Inferior parietal cortex (tissue), 1 donor: ENCODE data around the gene CALHM6.

ENCODE experiments used
- DNase-seq: peaks from one replicate; pipeline ENCODE4 v3.0.0-alpha.2; 2016; ENCODE audit errors: extremely low spot score

Gene CALHM6

DNA sequence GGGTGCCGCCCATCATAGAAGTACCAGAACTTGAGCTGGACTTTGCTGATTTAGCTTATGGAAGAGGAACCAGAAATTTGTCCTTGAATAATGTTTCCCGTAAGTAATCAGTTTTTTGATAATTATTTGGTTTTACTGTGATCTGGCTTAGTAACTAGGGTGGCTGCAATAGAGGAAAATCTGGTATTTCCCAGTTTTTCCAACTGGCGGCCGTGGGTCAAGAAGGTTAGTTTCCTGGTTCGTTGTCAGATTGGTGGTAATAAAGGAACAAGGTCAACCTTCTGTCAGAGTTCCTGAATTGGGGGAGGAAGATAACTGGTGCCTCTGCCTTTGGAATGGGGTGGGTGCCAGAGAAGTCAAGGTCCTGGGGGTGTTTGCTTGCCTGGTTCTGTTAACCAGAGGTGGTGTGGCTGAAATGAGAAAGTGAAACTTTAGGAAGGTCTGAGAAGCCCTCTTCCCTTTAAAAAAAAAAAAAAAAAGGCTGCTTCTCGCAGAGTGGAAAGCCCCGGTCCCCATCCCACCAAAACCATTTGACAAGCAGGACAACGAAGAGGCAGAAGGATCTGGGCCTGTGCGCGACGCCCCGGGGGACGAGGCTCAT is at the start of gene CALHM6:
Gene CALHM6, plus strand, starts transcription at position 45 of the 601 bp plus-strand sequence. Its CDS starts 555 bp downstream, at position 600.
- no peak for DNase-seq

GRCh38 chr6:116412270-116412669 is 48.9 kb upstream of the CALHM6 start:
- no peak for DNase-seq

DNA sequence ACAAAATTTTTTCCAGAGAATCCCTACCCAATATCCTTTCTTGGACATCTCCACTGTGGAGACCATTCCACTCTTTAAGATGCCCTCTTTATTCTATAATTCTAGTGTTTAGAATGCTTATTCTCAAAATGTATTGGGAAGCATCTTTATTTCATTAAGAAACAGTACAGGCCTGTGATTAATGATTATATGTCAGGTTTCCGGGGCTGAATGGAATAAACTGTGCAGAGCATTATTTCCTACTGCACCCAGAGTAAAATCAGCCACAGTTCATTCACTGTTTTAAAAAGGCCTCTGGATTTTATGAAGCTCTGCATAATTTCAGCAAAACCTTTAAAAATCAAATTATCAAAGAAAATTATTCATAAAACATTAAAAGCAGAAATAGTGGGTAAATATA is 47.8 kb upstream of the CALHM6 start:
- no peak for DNase-seq

DNA sequence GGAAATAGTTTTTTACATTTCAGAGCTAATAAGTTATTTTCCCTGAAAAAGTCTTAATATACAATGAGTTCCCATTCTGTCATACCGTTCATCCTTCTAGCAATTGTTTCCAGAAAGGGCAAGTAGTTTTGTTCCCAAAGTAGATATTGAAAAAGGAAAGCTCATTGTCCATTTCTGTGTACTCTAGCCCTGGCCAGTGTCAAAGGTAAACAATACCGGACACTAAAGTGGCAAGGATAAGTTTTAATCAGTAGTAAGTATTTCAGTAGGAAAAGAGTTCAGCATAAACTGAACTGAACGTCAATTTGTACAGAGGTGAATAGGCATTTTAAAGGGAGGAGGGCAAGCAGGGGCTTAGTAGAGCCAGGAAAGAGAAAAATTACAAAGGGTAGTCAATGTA is 43.5 kb upstream of the CALHM6 start:
- DNase-seq, result no peak

- DNase-seq, result no peak
Observed at GRCh38 chr6:116419069-116419786, 41.9 kb upstream of the CALHM6 start.

DNA sequence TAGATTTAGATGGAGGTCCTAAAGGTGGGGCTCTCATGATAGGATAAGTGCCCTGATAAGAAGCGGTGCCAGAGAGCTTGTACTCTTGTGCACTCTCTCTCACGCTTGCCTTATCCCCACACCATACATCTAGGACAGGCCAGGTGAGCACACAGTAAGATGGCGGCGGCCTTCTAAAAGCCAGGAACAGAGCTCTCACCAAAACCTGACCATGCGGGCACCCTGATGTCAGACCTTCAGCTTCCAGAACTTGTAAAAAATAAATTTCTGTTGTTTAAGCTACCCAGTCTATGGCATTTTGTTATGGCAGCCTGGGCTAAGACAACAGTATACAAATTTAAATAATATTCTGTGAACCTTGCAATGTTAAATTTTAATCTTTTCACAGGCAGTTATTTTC is 40.8 kb upstream of the CALHM6 start:
- no peak for DNase-seq

GRCh38 chr6:116422238-116422637 is 38.9 kb upstream of the CALHM6 start:
- DNase-seq, result no peak

DNA sequence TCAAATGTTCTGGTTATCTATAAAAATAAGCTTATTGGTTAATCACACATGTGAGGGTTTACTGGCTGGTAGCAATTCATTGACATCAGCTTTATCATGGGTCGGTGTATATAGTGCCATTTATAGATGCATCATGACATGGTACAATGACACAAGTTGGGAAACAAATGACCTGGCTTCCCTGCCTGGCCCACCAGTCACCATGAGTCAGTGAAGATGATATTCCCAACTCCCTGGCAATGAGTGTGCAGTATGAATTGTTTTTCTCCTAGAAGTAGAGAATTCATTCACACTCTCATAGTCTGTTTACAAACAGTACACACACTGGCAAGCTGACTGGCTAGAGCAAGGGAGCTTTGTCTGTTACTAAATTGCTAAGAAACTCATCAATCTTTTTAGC is 37.2 kb upstream of the CALHM6 start:
- no peak for DNase-seq

GRCh38 chr6:116426551-116426950 is 34.6 kb upstream of the CALHM6 start:
- no peak for DNase-seq

GRCh38 chr6:116429111-116429510 is 32.1 kb upstream of the CALHM6 start:
- DNase-seq, result no peak

DNA sequence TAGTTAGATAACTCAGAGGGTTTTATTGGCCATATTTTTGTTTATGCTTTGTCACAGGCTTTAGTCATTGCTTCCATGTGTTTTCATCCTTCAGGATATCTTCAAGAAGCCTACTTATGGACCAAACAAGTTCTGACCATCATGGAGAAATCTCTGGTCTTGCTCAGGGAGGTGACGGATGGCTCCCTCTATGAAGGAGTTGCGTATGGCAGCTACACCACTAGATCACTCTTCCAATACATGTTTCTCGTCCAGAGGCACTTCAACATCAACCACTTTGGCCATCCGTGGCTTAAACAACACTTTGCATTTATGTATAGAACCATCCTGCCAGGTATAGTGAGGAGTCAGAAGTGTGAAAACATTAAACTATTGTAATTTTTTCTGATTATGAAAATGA is 30.3 kb upstream of the CALHM6 start:
- DNase-seq, result no peak

DNA sequence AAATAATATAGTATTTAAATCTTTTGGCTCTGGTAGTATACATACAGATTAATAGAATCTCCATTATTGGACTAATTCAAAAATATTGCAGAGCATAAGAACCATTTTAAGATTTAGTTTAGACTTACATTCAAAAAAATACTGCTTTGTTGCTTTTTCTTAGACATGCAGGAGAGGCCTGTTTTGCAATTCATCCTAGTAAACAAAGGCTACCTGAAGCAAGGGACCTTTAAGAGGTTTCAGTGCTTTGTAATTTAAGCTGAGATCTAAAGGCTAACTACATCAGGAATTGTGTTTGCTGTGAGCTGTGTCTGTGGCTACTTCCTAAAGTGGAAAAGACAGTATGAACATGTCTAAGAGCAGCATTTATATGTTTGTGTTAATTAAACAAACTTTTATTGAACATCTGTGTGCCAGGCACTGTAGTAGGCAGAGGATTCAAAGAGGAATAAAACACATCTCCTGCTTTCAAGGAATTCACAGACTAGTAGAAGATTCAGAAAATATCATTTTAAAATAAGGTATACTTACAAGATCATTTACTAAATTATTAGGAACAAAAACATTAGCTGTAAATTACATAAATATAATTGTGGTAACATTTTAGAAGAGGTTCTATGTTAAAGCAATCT is 29.1 kb upstream of the CALHM6 start:
- DNase-seq, result no peak

DNA sequence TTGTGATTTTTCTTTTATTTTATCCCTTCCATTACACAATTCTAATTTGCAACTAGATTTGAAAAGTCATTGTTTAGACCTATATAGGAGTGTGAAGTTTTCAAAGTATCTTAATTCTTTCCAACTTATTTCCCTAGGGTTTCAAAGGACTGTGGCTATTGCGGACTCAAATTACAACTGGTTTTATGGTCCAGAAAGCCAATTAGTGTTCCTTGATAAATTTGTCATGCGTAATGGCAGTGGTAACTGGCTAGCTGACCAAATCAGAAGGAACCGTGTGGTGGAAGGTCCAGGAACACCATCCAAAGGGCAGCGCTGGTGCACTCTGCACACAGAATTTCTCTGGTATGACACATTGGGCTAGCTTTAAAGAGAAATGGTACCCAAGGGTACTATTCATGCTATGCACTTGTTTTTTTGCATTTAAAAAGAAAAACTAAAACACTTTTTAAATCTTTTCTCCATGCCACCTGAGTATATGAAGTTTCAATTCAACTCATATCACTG is 27.9 kb upstream of the CALHM6 start:
- DNase-seq, result no peak

DNA sequence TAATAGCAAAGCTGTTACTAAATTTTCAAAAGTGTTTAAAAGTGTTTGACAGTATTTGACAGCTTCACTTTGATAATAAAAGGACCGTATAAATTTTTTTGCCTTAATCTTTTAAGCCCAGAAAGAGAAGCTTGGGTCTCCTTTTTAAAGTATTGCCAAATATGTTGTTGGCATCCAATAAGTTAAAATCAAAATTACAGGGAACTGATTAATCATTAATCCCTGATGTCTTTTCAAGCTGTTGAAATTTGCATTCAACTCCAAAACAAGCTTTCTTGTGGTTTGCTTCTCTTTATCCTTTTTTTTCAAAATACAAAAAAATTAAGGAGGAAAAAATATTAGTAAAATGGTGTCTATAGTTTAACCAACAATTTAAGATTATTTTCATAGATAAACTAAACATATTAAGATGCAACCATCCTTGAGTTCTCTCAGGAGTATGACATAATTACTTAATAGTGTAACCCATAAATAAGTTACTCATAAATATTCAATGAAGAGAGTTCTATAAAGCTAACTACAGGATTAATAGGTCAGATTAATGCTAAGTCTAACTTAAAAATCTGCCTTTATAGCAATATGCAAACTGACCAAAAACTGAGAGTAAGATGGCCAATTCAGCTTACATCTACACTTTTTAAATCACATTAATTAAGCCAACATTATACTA is 27.0 kb upstream of the CALHM6 start:
- no peak for DNase-seq

GRCh38 chr6:116436586-116436985 is 24.6 kb upstream of the CALHM6 start:
- no peak for DNase-seq

- no peak for DNase-seq
Observed at GRCh38 chr6:116437656-116438055, 23.5 kb upstream of the CALHM6 start.

DNA sequence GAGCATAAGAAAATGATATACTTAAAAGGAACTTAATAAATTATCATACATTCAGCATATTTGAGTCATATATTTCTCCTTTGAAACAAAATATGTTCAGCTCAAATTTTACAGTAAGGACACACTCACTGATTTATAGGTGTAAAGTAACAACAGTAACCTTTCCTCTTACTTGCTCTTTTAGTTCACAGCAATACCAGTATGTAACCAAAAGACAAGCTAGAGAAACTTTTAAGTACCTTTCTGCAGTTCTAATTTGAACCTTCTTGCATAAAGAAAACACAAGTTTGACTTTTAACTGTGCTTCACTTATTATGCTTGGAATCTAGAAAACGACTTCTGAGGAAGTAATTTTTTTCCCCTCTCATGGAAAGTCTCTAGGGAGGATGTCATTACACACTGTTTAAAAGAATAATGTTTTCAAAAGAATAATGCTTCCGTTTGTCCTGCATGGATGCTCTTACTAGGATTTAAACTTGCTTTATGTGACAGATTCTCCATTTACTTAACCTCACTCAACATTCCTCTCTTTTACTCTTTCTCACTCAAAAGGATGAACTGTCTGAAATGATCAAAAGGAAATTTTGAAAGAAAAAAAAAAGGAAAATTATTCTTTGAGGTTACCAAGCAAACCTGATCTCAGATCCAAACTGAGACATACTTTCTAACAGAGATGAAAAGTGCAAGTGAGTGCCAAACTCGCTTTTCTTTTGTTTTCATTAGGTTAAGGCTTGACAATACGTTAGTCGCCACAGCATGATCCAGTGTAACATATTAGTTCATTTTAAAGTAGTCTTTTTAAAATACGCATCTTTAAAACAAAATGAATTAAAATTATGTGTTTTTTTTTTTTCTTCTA is 22.4 kb upstream of the CALHM6 start:
- no peak for DNase-seq

DNA sequence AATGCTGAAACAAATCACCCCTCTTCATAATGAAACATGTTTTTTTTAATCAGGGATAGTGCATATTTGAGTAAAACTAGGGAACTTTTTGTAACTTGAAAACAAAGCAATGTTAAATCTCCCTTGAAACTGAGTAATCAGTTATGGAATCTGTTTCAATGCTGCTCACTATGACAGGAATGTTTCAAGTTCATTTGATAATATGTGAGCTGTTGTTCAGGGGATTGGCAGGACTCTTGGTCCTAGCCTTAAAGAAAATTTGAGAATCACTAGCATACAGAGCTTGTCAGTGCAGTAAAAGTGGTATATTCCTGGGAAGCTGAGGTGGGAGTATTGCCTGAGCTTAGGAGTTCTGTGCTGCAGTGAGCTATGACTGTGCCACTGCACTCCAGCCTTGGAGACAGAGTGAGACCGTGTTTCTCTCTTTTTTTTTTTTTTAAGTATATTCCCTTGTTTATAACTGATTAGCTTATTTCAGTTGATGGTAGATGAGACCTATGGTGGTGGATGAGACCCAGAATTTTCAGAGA is 21.6 kb upstream of the CALHM6 start:
- no peak for DNase-seq

- no peak for DNase-seq
Observed at GRCh38 chr6:116443105-116443504, 18.1 kb upstream of the CALHM6 start.

- DNase-seq, result peak; percentile 20
Observed at GRCh38 chr6:116444092-116444491, 17.1 kb upstream of the CALHM6 start.

DNA sequence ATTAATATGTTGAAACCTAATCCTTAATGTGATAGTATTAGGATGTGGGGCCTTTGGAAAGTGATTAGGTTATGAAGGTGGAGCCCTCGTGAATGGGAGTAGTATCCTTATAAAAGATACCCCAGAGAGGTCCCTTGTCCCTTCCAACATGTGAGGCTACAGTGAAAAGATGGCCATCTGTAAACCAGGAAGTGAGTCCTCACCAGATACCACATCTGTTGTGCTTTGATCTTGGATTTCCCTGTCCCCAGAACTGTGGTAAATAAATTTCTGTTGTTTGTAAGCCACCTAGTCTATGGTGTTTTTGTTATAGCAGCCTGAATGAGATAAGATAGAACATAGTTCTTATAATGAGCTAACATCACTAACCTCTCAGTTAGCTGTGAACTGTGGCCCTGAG is 16.6 kb upstream of the CALHM6 start:
- no peak for DNase-seq
